ENCODE data around the gene SNX20. TPM values are rescaled to one million over a fixed set of nuclear protein-coding genes. Genes with fewer than 3 reads are reported as not detected.
A peak's percentile ranks its signal among the peaks of the same experiment; 100 is the strongest.

Gene SNX20
- total and polyA plus RNA-seq, 10 donors = 17.6 to 50.5 (median 31.5) TPM

DNA sequence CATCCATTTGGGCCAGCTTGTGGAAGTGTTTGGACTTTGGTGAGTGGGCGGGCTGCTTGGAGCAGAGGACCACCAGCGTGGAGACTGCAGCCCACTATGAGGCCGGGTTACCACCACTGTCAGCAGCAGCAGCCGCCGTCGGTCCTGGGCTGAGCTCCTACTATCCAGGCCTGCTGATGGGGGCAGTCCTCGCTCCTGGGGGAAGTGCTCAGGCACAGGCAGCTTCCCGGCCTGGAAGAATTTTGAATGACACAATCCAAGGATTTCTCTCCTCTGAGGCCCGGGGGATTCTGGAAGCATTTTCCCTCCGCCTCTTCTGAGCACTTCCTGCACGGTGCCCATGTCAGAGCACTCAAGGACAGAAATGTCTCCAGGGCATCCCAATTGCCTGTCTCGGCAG, 7.0 kb upstream of the SNX20 start:
- intact Hi-C loops (cut with DNase I; ENCODE audit: low total_unique reads) = no loop called here
- Histone ChIP-seq H3K27me3 (replicated peaks in 1 of 7) (no peaks in the 10 kb centered on the region), H3K4me1 (peaks cover 25 to 66% (median 48%) of the 10 kb centered on the region in 6 donors), H3K27ac (peak overlapping the region in 7 of 8 donors; percentile 48 to 82 (median 61)), H3K4me3 (no peak overlapping the region), H3K9me3 (no peaks in the 10 kb centered on the region), H3K36me3 (no peaks in the 10 kb centered on the region)
- WGBS, 5 donors = 56 to 70% (median 66%) methylated on average over 12 of the region's 12 CpGs
- no peak for TF ChIP-seq CTCF (IDR thresholded peaks at IDR 0.05 in 8 of 11, conservative IDR thresholded peaks at IDR 0.05 in 3 of 11)
- peak; percentile 16 to 52 (median 19) for TF ChIP-seq POLR2AphosphoS5 (IDR thresholded peaks at IDR 0.05)
- DNase-seq = peak; percentile 72

DNA sequence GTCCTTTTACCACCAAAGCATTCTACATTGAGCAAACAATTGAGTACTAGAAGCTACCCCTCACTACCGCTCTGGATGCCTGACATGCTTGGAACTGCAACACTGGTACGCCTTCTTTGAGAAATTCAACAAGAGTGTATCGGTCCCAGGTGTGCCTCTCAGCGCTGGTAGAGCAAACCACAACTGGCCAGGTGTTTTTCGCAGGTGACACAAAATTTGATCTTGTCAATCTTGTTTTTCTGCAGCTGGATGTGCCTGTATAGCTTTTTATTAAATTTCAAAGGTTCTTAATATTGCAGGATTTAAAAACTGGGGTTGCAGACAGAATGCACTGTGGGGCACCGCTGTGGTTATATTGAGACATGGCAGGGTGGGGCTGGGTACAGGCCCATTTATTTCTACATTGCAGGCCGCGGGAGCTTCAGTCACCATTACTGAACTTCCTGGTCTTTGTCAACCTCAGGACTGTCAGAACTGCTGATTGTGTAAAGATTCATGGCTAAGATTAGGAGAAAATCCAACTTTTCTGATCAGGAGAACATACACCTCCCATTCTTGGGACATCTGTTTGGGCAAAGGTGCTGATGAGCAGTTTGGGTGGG, 4.5 kb upstream of the SNX20 start:
- TF ChIP-seq CTCF (IDR thresholded peaks at IDR 0.05 in 8 of 11, conservative IDR thresholded peaks at IDR 0.05 in 3 of 11) (peak in 1 of 11 experiments; percentile 17), POLR2A (IDR thresholded peaks at IDR 0.05) (no peak)
- no peaks in the 10 kb centered on the region for H3K36me3 ChIP-seq
- H3K27me3 ChIP-seq (replicated peaks in 1 of 7) = no peaks in the 10 kb centered on the region
- H3K27ac ChIP-seq = peak overlapping the region; percentile 63 to 94 (median 80)
- intact Hi-C loops (cut with DNase I; ENCODE audit: low total_unique reads) = no loop called here
- no peak for DNase-seq
- peaks cover 33 to 85% (median 66%) of the 10 kb centered on the region in 6 donors for H3K4me1 ChIP-seq
- H3K4me3 ChIP-seq = peak overlapping the region in 1 of 8 donors; percentile 39
- H3K9me3 ChIP-seq = no peaks in the 10 kb centered on the region
- 43 to 70% (median 56%) methylated on average over 8 of the region's 8 CpGs for WGBS, 5 donors

GRCh38 chr16:50684823-50685461, 3.8 kb upstream of the SNX20 start:
- no peak for DNase-seq
- peaks cover 35 to 92% (median 71%) of the 10 kb centered on the region in 6 donors for H3K4me1 ChIP-seq
- no peak for TF ChIP-seq POLR2A (IDR thresholded peaks at IDR 0.05)
- TF ChIP-seq POLR2AphosphoS5 (IDR thresholded peaks at IDR 0.05) = no peak
- no peak for TF ChIP-seq CTCF (IDR thresholded peaks at IDR 0.05 in 8 of 11, conservative IDR thresholded peaks at IDR 0.05 in 3 of 11)
- intact Hi-C loops (cut with DNase I; ENCODE audit: low total_unique reads) = no loop called here
- H3K27ac ChIP-seq = peak overlapping the region; percentile 63 to 94 (median 80)
- no peaks in the 10 kb centered on the region for H3K36me3 ChIP-seq
- H3K9me3 ChIP-seq = no peaks in the 10 kb centered on the region
- peak overlapping the region in 1 of 8 donors; percentile 39 for H3K4me3 ChIP-seq
- WGBS, 5 donors = 55 to 70% (median 59%) methylated on average over 11 of the region's 11 CpGs
- no peaks in the 10 kb centered on the region for H3K27me3 ChIP-seq (replicated peaks in 1 of 7)

DNA sequence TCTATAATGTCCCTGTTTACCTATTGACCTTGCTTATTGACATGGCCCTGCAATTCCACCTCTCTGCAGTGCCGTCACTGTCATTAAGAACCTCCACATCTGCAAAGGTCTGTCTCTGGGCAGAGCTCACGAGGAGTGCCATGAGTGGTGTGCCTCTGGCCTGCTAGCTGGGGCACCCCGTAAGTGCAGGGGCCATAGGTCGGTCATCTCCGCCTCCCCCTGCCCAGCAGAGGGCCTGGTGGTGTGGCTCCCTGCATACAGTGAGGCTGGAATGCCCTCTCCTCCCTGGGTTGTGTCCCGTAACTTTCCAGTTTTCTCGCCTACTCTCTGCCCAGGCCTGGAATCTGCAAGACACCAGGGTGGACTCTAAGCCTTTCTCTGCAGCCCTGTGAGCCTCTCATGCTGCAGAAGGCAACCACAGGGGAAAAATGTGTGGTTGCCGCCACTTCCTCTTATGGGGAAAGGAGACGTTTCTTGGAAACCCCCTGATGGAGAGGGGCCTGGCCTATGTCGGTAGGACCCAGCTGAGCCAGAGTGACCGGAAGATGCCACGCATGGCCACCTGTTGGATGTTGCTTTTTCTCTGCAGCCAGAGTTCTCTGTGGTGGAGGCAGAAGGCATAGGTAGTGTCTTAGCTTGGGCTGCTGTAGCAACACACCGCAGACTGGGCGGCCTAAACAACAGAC, 2.7 kb upstream of the SNX20 start:
- H3K9me3 ChIP-seq = no peaks in the 10 kb centered on the region
- H3K4me1 ChIP-seq = peaks cover 45 to 97% (median 82%) of the 10 kb centered on the region in 6 donors
- H3K36me3 ChIP-seq = peaks cover 0 to 9% (median 0%) of the 10 kb centered on the region in 6 donors
- 28 to 51% (median 33%) methylated on average over 14 of the region's 14 CpGs for WGBS, 5 donors
- peak; percentile 87 for DNase-seq
- peak overlapping the region; percentile 63 to 94 (median 80) for H3K27ac ChIP-seq
- TF ChIP-seq POLR2A (IDR thresholded peaks at IDR 0.05) = no peak
- TF ChIP-seq POLR2AphosphoS5 (IDR thresholded peaks at IDR 0.05) = peak in 2 of 3 donors; percentile 63 to 75
- no peak for TF ChIP-seq CTCF (IDR thresholded peaks at IDR 0.05 in 8 of 11, conservative IDR thresholded peaks at IDR 0.05 in 3 of 11)
- intact Hi-C loops (cut with DNase I; ENCODE audit: low total_unique reads) = no loop called here
- peak overlapping the region in 1 of 8 donors; percentile 39 for H3K4me3 ChIP-seq
- H3K27me3 ChIP-seq (replicated peaks in 1 of 7) = no peaks in the 10 kb centered on the region

Measured in spleen (tissue), 11 donors.